Measurements from ENCODE around the gene ITLN2. TPM values are rescaled to one million over a fixed set of nuclear protein-coding genes. Genes with fewer than 3 reads are reported as not detected.

Gene ITLN2
- total and polyA plus RNA-seq, 10 of the 15 experiments (the other 5 are each of a cell fraction or from before 2014, with no cell fraction given) = not detected

DNA sequence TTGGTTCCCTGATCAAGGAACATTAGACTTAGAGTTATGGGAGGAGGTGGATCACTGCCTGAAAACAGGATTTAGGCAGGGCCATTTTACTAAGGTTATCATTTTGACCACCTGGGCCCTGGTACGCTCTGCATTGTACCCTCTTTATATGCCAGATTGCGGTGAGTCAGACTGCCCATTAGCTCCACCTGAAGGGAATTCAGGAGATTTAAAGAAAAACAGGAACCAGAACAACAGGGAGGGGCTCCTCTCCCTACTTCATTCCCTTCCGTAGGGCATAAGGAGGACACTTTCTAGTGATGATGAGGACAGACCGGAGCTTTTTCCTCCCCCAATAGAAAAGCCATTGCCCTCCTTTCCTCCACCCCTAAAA lies 49.0 kb downstream of the ITLN2 start (continued):
- TF ChIP-seq LARP7 (IDR thresholded peaks at IDR 0.05) (no peak), SREBF2 (IDR thresholded peaks at IDR 0.05; ENCODE audit: low read length) (no peak), RELA (IDR thresholded peaks at IDR 0.05; ENCODE audit: borderline replicate concordance, partially characterized antibody) (no peak), RAD51 (IDR thresholded peaks at IDR 0.05) (no peak)
- TF ChIP-seq, protein P1, sequence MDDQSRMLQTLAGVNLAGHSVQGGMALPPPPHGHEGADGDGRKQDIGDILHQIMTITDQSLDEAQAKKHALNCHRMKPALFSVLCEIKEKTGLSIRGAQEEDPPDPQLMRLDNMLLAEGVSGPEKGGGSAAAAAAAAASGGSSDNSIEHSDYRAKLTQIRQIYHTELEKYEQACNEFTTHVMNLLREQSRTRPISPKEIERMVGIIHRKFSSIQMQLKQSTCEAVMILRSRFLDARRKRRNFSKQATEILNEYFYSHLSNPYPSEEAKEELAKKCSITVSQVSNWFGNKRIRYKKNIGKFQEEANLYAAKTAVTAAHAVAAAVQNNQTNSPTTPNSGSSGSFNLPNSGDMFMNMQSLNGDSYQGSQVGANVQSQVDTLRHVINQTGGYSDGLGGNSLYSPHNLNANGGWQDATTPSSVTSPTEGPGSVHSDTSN (IDR thresholded peaks at IDR 0.05; ENCODE audit: insufficient replicate concordance, low read depth, low read length) = no peak
- TF ChIP-seq, protein P2, sequence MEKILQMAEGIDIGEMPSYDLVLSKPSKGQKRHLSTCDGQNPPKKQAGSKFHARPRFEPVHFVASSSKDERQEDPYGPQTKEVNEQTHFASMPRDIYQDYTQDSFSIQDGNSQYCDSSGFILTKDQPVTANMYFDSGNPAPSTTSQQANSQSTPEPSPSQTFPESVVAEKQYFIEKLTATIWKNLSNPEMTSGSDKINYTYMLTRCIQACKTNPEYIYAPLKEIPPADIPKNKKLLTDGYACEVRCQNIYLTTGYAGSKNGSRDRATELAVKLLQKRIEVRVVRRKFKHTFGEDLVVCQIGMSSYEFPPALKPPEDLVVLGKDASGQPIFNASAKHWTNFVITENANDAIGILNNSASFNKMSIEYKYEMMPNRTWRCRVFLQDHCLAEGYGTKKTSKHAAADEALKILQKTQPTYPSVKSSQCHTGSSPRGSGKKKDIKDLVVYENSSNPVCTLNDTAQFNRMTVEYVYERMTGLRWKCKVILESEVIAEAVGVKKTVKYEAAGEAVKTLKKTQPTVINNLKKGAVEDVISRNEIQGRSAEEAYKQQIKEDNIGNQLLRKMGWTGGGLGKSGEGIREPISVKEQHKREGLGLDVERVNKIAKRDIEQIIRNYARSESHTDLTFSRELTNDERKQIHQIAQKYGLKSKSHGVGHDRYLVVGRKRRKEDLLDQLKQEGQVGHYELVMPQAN (conservative IDR thresholded peaks at IDR 0.05) = no peak

DNA sequence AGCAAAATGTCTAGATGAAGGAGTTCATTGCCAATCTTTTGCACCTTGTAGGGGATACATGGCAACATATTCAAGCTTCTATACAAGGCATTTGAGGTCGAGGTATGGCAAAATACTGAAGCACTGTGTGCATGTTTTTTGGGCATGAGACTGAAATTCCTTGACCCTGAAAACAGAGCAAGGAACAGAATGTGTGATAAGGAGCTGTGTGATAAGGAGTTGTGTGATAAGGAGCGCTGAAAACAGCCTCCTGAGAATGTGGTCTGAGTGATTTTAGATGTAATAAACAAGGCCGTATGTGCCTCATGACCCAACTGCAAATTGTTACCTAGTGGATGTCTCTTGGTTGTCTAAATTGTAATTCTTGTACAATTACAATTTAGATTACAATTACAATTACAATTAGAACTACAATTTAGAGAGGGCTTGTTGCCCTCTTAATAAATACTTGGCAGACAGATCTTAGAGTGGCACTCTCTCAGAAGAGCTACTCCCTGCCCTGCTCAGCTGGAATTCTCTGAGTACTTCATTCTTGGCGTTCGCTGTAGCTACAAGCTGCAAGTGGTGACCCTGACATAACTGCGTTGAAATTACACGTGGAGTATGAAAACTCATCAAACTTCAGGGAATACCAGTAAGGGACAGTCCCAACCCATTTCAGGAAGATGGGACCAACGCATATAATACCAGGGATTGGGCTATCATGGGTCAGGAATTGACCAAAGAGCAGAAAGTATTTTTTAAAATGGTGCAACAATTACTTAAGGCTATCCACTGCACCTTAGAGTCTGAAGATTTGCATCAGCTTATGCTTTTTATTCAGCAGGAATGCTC lies 49.6 kb downstream of the ITLN2 start:
- no peak for FAIRE-seq
- H3K79me2 ChIP-seq (ENCODE audit: control insufficient read depth, insufficient read depth, low read length) = no peaks in the 10 kb centered on the region
- BruUV-seq (replicated peaks) = no TSS peak
- intact Hi-C loops (cut with micrococcal nuclease; ENCODE audit: unreplicated experiment) (no loop called here), in situ Hi-C loops (cut with MboI) (no loop called here)
- ChIA-PET POLR2A (no interaction called here), CTCF (interaction anchor here (1.5 kb wide), 1 partner anchor 47 kb away, joined by 3 read pairs; no protein-coding TSS in a partner anchor), SMC1A (ENCODE audit: uncharacterized antibody, unreplicated experiment) (interaction anchor here (0.9 to 1.6 kb wide), 2 partner anchors 12 to 179 kb away, joined by 3 to 4 read pairs; no protein-coding TSS in a partner anchor), RAD21 (ENCODE audit: unreplicated experiment) (interaction anchor here (1.5 kb wide), 1 partner anchor 132 kb away, joined by 3 read pairs; no protein-coding TSS in a partner anchor)
- H3K4me1 ChIP-seq (ENCODE audit: control insufficient read depth, insufficient read depth, low read length) = no peaks in the 10 kb centered on the region
- no peak overlapping the region for H3K4me3 ChIP-seq
- 51% methylated on average over 8 of the region's 8 CpGs for WGBS (ENCODE audit: insufficient coverage, insufficient replicate concordance, low lambda C conversion rate, missing lambda C conversion rate)
- H3K9ac ChIP-seq (ENCODE audit: control insufficient read depth, insufficient read depth, low read length) = no peak overlapping the region
- no peaks in the 10 kb centered on the region for H3K36me3 ChIP-seq (ENCODE audit: control insufficient read depth in 2 of 2, insufficient read depth in 2 of 2, low read length in 1 of 2)
- no peaks in the 10 kb centered on the region for H3K9me3 ChIP-seq (replicated peaks; ENCODE audit: control insufficient read depth, insufficient read depth, low read length)
- TF ChIP-seq JUND (IDR thresholded peaks at IDR 0.05; ENCODE audit: low read depth, low read length) (no peak), WRNIP1 (IDR thresholded peaks at IDR 0.05; ENCODE audit: borderline replicate concordance, low read depth, low read length) (no peak), NBN (IDR thresholded peaks at IDR 0.05) (no peak), NRF1 (conservative IDR thresholded peaks at IDR 0.05; ENCODE audit: low read depth, low read length) (no peak)
- TF ChIP-seq, protein P3, sequence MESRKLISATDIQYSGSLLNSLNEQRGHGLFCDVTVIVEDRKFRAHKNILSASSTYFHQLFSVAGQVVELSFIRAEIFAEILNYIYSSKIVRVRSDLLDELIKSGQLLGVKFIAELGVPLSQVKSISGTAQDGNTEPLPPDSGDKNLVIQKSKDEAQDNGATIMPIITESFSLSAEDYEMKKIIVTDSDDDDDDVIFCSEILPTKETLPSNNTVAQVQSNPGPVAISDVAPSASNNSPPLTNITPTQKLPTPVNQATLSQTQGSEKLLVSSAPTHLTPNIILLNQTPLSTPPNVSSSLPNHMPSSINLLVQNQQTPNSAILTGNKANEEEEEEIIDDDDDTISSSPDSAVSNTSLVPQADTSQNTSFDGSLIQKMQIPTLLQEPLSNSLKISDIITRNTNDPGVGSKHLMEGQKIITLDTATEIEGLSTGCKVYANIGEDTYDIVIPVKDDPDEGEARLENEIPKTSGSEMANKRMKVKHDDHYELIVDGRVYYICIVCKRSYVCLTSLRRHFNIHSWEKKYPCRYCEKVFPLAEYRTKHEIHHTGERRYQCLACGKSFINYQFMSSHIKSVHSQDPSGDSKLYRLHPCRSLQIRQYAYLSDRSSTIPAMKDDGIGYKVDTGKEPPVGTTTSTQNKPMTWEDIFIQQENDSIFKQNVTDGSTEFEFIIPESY (IDR thresholded peaks at IDR 0.05) = no peak
- DNase-seq (ENCODE audit: low read depth, low spot score) = no peak
- H2AFZ ChIP-seq (ENCODE audit: control insufficient read depth, low read depth, low read length) = no peak overlapping the region
- no peaks in the 10 kb centered on the region for H4K20me1 ChIP-seq (ENCODE audit: control insufficient read depth, insufficient read depth)
- ATAC-seq = no peak
- no peaks in the 10 kb centered on the region; a peak in 1 of 4 replicates for H3K27me3 ChIP-seq (replicated peaks in 1 of 2; ENCODE audit: control insufficient read depth in 2 of 2, insufficient read depth in 2 of 2, low read length in 1 of 2)
- no peak overlapping the region for H3K27ac ChIP-seq (ENCODE audit: control insufficient read depth, insufficient read depth)
- no peak overlapping the region for H3K4me2 ChIP-seq (ENCODE audit: control insufficient read depth, insufficient read depth)
